Epithelial cell of prostate (primary cell): Measurements from ENCODE around the gene POU6F2.

ENCODE experiments used
- DNase-seq: peaks from one replicate; pipeline ENCODE4 v3.0.0-alpha.2; 2011; ENCODE audit warnings: low read depth, low spot score
- H3K27ac ChIP-seq: fragments of 450-650 bp; 2 replicates; pipeline ENCODE4 v1.5.1; 2017; ENCODE audit warnings: mild to moderate bottlenecking

The POU6F2 gene

DNA sequence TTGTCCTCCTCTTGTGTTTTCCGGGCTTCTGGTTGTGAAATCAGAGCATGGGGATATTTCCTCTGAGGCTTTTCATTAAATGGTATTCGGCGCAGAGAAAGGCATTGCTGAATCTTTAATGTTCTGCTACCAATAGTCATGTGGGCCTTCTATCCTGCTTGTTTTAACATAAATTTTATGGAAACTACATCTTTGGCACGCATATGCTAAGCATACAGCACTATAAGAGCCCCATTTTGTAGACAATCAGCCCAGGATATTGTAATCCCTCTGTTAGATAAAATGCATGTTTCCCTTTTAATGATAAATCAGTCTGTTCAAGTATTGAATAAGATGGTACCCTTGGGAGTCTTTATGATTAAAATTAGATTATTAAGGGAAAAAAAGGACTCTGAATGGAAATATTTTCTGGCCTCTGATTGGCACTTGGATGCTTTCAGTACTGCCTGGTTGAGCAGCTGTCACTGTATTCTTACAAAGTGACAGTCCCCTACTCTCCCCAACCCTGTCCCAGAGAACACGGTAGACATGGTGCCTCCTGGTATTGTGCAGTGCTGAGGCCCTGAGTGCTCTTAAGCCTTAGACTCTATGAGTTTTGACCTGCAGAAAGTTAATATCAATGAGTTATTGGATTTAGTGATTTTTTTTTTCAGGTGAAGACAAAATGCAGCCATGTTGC is 256.3 kb downstream of the POU6F2 start:
- H3K27ac ChIP-seq, result no peak overlapping the region
- DNase-seq, result no peak

DNA sequence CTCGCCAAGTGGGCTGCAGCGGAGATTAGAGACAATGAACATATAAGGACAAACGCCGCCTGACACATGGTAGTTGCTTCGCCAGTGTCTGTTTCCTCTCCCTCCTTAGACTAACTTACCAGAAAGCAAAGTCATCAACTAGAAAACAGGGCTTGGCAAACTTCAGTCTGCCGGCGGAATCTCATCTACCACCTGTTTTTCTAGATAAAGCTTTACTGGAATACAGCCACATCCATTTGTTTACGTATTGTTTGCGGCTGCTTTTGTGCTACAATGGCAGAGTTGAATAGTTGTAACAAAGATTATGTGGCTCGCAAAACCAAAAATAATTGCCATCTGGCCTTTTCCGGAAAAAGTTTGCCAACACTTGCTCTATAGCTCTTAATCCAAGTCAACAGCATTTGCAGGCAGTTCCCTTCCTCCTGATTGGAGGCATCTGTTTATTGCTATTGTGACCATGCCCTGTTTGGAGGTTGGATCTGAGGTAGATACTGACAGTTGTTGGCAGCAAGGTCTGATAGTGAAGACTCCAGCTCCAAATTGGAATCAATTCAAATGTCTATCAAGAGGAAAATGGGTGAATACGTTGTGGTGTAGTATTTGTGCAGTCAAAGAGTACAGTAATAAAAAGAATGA is 260.6 kb downstream of the POU6F2 start:
- no peak overlapping the region for H3K27ac ChIP-seq
- no peak for DNase-seq

DNA sequence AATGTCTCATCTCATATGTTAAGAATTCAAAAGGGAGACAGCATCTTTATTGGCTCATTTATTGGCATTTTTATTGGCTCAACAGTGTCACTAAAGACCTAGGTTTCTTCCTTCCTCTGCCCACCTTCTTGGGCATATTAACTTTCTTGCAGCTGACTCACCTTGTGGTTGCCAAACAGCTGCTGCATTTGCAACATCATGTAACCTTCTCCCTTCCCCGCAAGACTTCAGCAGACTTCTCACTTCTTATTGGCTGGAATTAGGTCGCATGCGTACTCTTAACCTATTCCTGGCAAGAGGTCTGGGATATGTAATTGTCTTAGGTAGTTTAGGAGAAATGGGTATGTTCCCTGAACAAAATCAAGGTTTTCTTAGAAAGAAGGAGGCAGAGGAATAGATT is 263.2 kb downstream of the POU6F2 start:
- H3K27ac ChIP-seq, result no peak overlapping the region
- peak; percentile 1 for DNase-seq

DNA sequence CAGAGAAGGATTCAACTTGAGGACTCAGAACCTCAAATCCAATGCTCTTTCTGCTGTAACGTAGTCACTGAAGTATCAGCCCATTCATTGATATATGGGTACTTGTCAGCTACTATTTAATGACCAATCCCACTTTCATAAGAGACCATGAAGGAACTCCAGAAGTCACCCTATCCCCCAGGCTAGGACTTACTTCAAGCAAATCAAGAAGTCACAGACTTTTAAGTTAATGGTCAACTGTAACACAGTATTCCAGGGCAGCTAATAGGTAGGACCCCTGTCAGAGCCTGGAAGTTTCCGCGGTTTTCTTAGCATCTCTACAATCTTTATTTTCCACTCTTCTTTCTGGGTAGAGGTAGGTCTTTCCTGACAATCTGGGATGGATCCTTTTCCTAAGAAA is 269.9 kb downstream of the POU6F2 start:
- no peak overlapping the region for H3K27ac ChIP-seq
- no peak for DNase-seq

DNA sequence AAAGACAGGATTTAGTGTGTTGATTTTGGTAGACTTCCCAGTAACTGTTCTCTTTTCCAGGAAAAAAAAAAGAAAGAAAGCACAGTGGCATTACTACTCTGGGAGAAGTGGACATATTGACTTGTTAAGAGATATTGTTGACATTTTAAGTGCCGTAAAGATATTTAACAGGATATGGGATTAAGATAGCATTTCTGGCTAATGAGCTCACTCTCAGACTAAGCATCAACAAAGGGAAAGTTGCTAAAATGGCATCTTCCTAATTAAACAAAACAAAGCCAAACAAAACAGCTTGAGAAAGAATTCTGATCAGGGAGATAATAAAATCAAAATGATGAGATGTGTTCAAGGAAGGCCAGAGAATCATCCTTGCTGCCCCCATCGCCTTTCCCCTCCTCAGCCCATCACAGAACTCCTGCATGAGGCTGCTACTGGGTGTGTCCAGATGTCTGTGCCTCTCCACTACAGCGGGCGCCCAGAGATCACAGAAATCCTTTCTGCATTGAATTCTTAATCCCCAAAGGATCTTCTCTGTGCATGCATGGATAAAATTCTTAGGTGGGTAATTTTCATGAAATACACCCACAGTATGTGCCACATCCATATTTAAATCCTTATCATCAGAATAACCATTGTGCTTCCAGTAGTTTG is 270.5 kb downstream of the POU6F2 start:
- no peak for DNase-seq
- H3K27ac ChIP-seq, result no peak overlapping the region

DNA sequence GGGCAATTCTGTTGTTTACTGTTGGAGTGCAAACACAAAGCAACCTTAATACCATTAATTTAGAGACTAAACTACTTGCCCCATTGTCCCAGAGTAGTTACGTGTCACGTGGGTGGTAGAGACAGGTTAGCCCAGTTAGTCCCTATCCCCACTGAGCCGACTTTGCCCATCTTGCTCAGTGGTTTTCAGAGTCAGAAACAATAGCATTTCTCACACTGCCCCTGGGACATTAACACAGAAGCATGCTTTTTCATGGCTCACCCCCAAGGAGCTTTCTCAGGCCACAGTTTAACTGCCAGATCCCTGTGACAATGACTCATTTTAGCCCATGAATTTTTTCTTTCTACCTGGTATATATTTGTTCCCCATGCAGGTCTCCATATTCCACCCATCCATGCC is 271.0 kb downstream of the POU6F2 start:
- H3K27ac ChIP-seq, result no peak overlapping the region
- DNase-seq, result no peak

DNA sequence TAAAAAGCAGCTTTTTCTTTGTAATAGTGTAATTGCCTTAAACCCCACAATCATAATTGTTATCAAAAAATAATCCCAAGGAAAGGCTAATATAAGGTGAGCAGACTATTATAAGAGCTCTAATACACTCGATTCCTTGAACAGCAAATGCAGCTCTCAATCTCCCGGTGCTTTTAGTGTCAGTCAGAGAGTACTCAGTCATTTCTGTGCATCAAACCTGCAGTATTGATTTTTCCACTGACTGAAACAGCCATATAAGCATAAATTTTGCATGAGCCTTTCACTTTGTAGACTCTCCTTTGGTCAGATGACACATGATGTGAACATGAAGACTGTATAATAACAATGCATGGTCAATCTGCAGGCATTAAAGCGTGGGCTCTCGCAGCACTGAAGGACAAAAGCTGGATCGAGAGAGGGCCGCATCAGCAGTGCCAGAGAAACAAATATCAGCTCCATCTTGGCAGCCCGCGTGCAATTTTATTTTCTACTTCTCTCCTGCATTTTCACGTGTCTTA is 272.0 kb downstream of the POU6F2 start:
- no peak for DNase-seq
- no peak overlapping the region for H3K27ac ChIP-seq

DNA sequence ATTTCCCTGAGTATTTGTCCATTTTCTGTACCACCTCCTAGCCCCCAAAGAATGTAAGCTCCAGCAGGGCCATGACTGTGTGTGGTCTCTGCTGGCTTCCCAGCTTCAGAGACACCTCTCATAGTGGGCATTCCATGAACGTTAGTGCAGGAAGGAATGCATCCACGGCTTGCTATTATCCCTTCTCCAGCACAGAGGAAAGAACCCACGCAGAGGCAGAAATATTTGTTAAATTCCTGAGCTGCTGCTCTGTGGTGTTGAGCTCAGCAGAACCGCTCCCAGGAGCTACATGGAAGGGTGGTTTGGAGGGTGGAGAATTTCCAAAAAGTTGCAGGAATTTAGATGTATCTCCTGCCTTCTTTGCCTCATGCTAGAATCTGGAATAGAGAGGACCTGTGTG is 275.2 kb downstream of the POU6F2 start:
- DNase-seq, result no peak
- H3K27ac ChIP-seq, result no peak overlapping the region

DNA sequence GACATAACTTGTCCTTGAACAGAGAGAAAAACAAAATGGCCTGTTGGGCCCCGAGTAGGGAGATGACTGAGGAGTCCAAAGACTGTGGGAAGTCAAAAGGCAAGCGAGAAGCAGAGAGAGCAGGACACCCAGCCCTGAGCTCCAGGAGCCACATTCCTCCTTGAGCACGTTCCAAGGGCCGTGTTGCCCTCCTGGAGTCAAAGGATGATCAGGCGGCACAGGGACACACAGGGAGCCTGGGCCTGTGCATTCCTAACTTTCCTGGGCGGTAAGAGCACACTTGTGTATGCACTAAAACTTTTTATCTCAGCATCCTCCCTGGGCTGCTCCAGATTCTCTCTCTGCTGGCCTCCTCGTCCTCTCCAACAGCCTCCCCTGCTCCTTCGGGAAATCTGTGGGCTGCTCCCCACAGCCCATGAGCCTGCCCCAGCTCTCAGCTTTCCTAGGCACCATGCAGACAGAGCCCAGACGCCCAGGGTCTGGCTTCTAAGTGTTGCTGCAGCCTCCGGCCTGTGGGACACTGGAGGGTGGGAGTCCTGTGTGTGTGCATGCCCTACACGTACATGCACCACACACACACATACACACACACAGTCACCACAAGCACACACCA is 281.8 kb downstream of the POU6F2 start:
- DNase-seq, result no peak
- H3K27ac ChIP-seq, result no peak overlapping the region

DNA sequence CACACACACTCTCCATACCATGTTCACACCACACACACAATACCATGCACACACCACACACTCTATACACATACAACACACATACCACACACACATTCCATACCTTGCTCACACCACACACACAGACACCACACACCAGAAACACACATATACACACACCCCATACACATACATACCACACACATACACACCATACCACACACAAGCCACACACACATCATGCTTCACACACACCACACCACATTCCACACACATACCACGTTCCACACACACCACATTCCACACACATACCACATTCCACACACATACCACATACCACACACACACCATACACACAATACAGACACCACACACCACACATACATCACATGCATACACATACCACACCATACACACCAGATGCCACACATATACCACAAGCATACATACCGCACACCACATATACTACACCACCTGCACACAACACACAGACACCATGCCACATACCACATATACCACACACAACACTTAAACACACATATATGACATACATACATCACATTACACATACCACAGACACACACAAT is 282.7 kb downstream of the POU6F2 start:
- no peak overlapping the region for H3K27ac ChIP-seq
- no peak for DNase-seq

DNA sequence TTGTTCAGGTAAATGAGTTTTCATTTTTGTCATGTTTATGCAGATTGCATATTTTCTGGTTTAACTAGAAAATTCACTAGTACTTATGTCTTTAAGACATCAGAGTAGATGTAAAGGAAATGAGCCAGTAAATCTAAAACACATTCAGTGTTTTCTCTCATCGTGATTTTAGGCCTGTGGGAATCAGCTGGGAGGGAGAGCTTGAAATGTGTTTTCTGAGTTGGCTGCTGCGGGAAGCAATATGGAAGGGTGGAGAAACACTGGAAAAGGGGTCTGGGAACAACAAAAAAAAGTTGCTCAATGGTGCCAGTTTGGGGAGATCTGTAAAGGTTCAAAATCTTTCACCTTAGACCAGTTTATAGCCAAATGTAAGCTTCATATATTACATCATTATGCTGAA is 284.1 kb downstream of the POU6F2 start:
- DNase-seq, result no peak
- H3K27ac ChIP-seq, result no peak overlapping the region

DNA sequence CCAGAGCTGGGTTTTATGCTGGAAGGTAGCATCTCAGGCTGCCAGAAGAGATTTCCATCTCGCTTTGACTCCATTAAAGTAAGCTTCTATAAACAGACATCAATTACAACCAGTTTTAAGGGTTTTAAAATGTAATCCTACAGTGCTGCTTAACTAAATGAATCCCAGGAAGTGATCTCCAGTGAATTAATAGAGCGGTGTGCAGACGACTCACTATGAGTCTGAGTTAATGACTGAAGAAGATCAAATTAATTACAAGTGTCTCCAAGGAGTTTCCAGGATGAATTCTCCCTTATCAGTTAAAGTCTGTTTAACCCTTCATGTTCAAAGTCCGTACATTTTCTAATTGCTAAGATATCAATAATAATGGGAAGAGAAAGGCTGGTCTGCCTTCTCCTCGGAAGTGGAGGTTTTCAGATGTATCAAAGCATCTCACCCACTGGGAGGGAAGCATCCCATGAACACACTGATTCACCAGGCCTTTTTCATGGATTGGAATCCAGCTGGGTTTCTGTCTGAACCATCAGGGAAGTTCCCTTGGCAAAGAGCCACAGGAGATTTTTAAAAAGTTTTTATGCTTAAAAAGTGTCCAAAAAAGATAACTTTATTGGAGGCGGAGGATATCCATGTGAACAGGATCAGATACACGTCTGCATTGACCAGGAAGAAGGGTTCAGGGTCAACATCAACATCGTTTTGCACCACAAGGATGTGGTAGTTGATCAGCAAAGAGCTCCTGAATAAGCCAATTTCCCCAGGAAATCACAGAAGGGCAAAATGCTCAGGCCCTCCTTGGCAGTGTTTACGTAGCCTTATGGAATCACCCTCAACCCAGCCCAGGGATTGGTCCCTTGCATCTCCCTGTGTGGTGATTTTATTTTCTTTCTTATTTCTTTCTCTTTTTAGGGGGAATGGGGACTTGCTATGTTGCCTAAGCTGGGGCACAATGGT is 288.2 kb downstream of the POU6F2 start:
- no peak overlapping the region for H3K27ac ChIP-seq
- no peak for DNase-seq

DNA sequence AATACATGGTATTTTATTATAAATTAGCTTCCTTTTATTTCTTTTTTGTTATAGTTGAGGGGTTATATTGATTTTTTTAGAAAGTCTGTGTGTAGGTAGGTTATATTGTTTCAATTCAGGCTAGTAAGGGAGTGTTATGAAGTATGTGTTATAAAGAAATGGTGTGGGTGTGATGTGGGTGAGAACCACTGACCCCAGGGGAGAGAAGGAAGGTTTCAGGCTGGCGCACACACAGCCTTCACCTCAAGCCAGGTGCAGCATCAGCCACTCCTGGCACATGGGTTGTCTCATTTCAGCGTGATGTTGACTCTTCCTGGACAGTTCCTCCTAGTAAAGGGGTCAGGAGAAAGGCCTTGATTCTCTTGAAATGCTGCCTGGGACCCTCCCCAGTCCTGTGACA is 291.3 kb downstream of the POU6F2 start:
- H3K27ac ChIP-seq, result no peak overlapping the region
- no peak for DNase-seq

DNA sequence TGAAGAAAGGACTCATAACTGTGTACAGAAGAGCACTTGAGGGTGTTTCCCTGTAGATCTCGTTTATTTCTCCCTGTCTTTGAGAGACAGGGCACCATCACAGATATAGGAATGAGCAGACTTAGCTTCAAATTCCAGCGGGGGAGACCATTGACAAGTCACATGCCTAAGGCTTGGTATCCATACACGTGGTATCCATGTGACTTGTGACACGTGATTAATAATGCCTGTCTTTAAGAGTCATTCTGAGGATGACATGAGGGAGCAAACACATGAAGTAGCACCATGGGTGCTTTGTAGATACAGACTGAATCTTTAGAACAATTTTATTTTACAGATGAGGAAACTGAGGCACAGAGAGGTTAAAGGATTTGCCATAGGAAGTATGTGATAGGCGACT is 292.3 kb downstream of the POU6F2 start:
- DNase-seq, result no peak

DNA sequence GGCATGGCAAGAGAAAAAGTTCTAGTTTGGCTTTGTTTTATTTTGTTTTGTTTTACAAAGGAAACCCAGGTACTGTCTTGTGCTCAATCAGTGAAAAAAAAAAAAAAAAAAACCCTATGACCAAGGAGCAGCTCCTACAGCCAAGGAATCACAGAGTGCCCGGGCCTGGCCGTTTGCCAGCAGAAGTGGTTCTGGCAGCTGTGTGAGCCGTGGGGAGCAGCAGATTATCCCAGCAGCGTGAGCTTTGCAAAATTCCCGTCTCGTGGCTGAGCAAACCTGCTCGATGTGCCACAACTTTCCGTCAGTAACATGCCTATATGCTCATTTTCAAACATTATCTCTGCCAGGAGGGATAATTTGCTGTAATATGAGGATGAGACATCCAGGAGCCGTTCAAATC is 293.7 kb downstream of the POU6F2 start:
- no peak for DNase-seq
- H3K27ac ChIP-seq, result no peak overlapping the region

More for the DNA sequence above, 292.3 kb downstream of the POU6F2 start:
- H3K27ac ChIP-seq, result no peak overlapping the region

DNA sequence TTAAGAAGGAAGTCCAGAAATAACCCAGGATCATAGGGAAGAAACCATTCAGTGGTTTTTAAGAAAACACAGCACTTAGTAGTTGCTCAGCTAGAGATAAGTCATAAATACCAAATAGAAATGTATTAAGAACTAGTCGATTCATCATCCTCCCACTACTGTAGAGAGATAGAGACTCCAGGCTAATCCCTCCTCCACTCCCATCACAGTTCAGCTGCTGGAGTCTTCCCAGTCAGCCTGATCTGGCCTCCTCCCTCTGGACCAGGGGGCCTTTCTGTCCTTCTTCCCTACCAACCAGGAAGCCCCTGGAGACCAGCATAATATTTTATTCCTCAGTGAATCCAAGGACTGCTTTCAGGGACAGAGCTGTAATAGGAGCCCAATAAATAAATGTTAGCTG is 294.4 kb downstream of the POU6F2 start:
- no peak overlapping the region for H3K27ac ChIP-seq
- DNase-seq, result no peak

DNA sequence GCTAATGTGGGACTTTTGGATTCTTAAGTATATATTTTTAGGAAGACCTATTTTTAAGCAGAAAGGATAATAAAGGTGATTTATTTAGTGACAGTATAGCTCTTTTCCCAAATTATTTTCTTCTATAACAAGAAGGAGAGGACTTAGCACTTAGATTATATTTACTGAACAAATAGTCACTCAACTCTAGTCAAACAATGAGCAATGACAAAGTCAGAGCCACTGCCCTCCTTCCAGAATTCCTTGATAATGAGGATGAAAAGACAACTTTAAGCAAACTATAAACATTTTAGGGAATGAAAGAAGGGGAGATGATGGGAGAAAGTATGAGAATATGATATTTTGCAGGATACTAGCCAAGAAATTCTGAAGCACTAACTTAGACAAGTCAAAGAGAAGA is 295.0 kb downstream of the POU6F2 start:
- DNase-seq, result no peak
- H3K27ac ChIP-seq, result no peak overlapping the region

DNA sequence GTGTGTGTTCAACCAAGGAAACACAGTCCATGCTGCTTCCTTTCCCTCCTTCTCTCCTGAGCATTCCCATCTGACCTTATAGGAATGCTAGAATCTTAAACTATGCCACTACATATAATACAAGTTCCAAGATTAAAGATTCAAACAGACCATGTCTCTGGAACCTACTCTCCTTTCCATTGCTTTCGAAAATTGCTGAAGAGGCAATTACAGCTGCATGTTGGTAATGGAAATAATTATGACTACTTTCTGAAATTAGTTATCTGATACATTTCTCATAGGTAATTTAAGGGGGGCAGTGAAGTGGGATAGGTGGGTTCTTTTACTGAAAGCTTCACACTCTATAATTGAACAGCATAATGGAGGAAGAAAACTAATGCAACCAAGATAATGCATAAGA is 302.6 kb downstream of the POU6F2 start:
- H3K27ac ChIP-seq, result no peak overlapping the region
- no peak for DNase-seq

DNA sequence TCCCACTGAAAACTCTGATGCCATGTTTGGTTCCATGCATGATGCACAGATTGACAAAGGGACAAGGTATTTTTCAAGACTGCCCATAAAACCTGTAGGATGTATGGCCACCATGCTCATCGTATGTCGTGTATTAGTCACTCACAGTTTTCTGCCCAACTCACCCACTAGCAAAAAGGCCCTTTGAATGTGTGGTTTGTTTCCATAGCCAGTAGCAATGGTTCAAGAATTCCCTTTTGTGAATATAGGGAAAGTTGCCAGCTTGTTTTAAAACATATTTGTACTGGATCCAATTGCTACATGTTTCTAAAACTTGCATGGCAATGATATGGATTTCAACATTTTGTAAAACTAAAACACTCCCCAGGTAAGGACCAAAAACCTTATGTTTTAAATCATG is 307.5 kb downstream of the POU6F2 start:
- no peak for DNase-seq
- no peak overlapping the region for H3K27ac ChIP-seq

DNA sequence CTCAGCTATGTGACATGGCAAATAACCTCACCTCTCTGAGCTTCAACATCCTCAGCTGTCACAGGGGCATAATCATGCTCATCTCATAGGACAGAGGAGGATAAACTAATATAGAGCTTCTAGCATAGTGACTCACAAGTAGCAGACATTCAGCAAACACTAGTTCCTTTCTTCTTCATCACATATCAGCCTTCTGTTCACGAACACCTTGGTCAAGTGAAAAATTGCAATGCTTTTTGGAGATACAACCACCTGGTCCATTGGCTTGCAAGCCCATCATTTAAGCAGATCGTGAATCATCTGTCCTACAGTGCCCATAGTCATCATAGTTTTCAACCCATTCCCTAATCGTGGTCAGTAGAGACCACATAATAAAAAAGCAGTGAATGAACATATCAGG is 310.6 kb downstream of the POU6F2 start:
- no peak for DNase-seq
- no peak overlapping the region for H3K27ac ChIP-seq
